GM12873 (cell line): Measurements from ENCODE around the gene ZER1.

Source experiments
- CTCF ChIP-seq: IDR thresholded peaks from 2 replicates; pipeline ENCODE4 v1.5.1; 2012; ENCODE audit warnings: low read depth, mild to moderate bottlenecking, moderate library complexity, low read length, control low read depth; ENCODE audit not compliant: insufficient read depth; ENCODE audit errors: missing control alignments

The ZER1 gene

GRCh38 chr9:128723352-128723865 lies 48.3 kb downstream of the ZER1 start:
- TF ChIP-seq CTCF: no peak

GRCh38 chr9:128722380-128723351 lies 49.1 kb downstream of the ZER1 start:
- no peak for TF ChIP-seq CTCF

- no peak for TF ChIP-seq CTCF
These were observed 50.2 kb downstream of the ZER1 start for GRCh38 chr9:128721487-128722010.

- no peak for TF ChIP-seq CTCF
These were observed 50.8 kb downstream of the ZER1 start for GRCh38 chr9:128720841-128721486.

GRCh38 chr9:128719919-128720605 lies 51.7 kb downstream of the ZER1 start:
- TF ChIP-seq CTCF: no peak

GRCh38 chr9:128718475-128718874 lies 53.3 kb downstream of the ZER1 start:
- TF ChIP-seq CTCF: no peak
